Transverse colon (tissue), 3 donors: ENCODE data around the gene CCNT1.

Experiments used
- CTCF ChIP-seq, 5 experiments: fragments of 200-600 bp in 3 of 5; fragments of 450-650 bp in 2 of 5; sonication (generic) in 3 of 5; IDR thresholded peaks; 1 replicate in 2 of 5; 2 replicates in 3 of 5; pipeline ENCODE4 v1.5.1; 2016 to 2017; ENCODE audit warnings: antibody characterized with exemption in 5 of 5, inconsistent platforms in 3 of 5, mild to moderate bottlenecking in 2 of 5, moderate library complexity in 1 of 5
- EP300 ChIP-seq: sonication (generic); formaldehyde crosslinking; IDR thresholded peaks from one replicate; pipeline ENCODE4 v1.6.1; 2017; ENCODE audit warnings: antibody characterized with exemption, low read depth
- POLR2A ChIP-seq: fragments of 450-650 bp; IDR thresholded peaks from one replicate; pipeline ENCODE4 v1.6.1; 2016; ENCODE audit warnings: antibody characterized with exemption, mild to moderate bottlenecking, moderate library complexity

DNA sequence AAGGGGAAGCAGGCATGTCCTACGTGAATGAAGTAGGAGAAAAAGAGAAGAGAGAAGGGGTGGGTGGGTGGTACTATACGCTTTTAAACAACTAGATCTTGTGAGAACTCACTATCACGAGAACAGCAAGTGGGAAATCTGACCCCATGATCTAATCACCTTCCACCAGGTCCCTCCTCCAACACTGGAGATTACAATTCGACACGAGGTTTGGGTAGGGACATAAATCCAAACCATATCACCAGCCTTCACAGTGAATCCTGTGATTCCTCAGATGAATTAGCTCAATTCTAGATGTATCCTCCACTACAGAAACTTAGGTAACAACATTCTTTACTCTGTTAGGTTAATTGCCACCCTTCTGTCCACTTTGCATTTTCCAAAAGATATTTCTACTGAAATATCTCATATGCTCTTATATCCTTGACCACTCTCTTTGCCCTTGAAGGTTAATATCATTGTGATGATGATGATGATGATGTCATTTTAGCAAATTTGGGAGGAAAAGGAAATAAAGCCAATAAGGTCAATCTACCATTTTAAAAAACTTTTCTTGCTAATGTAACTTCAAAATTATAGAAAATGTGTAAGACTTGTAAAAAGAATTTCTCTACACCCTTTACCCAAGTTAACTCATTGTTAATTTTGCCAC is 23.2 kb upstream of the CCNT1 start:
- TF ChIP-seq CTCF (IDR thresholded peaks at IDR 0.05), result no peak
- no peak for TF ChIP-seq POLR2A
- TF ChIP-seq EP300, result no peak
